ENCODE results near the gene GDI1. TPM values are rescaled to one million over a fixed set of nuclear protein-coding genes. Genes with fewer than 3 reads are reported as not detected.

GDI1 gene
- total RNA-seq, 1 donor from 2014 or later = 75.9 TPM

DNA sequence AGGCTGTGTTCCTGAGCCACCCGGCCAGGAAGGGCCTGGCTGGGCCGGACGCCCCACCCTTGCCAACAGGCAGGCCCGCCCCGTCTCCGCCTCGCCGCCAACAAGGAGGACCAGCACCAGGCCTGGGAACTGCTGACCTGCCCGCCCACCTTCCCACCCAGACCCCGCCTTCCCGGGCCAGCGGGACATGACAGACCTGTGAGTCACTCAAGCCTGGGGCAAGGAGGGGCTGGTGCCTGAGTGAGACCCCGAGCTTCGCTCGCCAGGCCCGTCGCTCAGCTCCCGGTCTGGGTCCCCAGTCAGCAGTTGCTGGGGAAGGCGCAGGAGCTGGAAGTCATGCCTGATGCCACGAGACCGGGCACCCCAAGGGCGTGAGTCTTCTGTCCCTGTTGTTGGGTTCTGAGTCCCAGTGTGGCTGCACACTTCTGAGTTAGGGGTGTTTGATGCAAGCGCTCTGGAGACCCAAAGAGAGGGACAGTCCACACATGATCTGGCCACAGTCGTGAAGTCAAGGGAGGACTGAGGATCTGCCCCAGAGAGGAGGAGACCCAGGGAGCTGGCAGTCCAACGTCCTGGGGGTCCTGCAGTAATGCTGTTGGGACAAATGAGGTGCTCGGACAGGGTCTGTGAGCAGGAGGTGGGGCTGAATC, 27.6 kb upstream of the GDI1 start, which contains the start of gene DNASE1L1:
Gene DNASE1L1, minus strand, starts transcription at position 33 of the 650 bp plus-strand sequence. CDS start 3,686 bp downstream, outside the sequence.
- peak; percentile 92 for DNase-seq

DNA sequence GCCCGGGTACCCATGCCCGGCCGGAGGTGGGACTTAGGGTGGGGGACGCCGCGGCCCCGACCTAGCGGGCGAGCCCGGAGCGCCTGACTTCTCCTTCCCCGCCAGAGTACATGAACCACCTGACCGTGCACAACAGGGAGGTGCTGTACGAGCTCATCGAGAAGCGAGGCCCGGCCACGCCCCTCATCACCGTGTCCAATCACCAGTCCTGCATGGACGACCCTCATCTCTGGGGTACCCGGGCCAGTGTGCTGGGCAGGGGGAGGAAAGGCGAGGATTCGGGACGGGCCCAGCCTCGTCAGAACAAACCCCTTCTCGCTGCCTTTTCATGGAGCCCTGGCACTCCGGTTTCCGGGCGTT, 25.0 kb upstream of the GDI1 start:
- peak; percentile 66 for DNase-seq

DNA sequence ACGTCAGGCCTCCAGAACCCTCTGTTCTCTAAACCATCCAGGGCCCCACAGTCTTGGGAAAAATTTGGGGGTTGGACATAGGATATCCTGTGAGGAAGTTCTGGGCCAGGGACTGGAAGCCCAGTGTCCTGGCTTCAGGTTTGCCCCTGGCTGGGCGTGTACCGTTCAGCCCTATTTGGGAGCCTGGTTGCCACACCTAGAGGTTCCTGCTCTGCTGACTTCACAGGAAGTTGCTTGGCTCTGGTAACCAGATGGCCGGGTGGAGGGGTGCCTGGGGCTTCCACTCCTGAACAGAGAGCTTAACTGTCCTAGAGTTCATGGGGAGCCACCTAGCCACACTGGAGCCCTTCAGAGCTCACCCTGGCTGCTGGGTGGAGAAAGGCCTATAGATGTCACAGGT, 24.5 kb upstream of the GDI1 start:
- DNase-seq = no peak

GRCh38 chrX:154413142-154413541, 23.8 kb upstream of the GDI1 start:
- DNase-seq = no peak

DNA sequence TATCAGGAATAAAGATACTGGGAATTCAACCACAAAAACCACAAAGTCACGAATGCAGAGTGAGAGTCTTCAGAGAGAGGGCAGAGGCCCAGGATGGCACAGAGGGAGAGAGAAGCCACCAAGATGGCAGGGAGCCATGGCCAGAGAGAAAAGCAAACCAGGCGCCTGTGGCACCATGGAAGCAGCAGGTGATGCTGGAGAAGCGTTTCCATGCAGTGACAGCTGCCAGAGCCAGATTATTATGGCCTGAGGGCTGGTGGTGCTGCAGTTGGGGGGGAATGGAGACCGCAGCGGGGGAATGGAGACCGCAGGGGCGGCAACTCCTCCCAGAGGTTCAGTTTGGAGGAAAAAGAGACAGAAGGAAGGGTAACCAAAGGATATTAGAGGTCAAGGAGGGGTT, 19.8 kb upstream of the GDI1 start:
- no peak for DNase-seq

DNA sequence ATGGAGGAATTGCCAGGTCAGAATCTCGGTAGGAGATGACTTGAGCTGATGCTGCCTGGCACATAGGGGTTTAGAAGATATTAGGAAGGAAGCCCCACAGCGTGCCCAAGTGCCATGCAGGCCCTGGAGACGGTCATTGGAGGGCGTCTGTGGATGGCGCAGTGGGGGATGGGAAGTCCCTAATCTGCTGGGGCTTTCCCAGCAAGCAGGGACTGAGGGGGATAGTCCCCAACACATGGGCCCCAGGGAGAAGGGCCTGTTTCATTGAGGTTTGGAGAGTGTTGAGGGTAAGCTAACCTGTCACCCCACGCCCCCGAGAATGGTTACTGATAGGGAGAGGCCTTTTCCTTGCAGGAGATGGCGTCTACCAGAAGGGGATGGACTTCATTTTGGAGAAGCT, 17.8 kb upstream of the GDI1 start:
- no peak for DNase-seq

DNA sequence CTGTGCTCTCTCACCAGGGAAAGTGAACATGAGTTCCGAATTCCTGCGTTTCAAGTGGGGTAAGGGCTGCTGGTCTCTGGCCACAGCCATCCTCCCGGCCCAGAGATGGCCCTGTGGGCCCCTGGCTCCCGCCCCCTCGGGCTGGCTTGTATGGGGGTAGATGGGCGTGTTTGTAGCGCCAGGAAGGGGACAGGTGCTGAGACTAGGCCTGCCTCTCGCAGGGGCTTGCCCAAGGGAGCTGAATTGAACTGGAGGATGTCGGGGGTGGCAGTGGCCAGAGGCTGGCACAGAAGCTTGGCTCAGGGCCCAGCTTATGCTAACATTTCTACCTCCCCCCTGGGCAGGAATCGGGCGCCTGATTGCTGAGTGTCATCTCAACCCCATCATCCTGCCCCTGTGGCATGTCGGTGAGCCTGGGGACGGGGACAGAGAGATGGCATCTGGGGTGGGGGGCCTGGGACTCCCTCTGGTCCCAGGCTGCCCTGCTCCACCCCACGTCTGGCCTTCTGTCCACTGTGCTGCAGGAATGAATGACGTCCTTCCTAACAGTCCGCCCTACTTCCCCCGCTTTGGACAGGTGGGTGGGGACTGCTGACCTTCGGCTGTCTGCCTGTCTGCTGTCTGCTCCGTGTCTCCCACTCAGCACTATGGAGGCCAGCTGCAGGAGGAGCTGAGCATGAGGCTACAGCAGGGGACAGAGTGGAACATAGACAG, 17.1 kb upstream of the GDI1 start:
- peak; percentile 50 for DNase-seq

DNA sequence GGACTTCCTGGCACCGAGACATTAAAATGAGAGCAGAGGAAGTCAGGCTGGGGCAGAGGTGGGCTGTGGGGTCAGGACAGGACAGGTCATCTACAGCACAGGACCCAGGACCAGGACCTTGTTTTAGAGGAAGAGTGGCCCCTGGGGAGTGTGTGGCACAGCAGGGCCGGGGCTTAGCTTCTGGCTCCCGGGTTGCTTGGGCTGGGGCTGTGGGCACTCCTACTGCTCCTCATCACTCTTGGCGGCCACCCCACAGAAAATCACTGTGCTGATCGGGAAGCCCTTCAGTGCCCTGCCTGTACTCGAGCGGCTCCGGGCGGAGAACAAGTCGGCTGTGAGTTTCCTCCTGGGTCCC, 16.6 kb upstream of the GDI1 start:
- DNase-seq = no peak

GRCh38 chrX:154426916-154427770, 9.8 kb upstream of the GDI1 start:
- peak; percentile 59 for DNase-seq

DNA sequence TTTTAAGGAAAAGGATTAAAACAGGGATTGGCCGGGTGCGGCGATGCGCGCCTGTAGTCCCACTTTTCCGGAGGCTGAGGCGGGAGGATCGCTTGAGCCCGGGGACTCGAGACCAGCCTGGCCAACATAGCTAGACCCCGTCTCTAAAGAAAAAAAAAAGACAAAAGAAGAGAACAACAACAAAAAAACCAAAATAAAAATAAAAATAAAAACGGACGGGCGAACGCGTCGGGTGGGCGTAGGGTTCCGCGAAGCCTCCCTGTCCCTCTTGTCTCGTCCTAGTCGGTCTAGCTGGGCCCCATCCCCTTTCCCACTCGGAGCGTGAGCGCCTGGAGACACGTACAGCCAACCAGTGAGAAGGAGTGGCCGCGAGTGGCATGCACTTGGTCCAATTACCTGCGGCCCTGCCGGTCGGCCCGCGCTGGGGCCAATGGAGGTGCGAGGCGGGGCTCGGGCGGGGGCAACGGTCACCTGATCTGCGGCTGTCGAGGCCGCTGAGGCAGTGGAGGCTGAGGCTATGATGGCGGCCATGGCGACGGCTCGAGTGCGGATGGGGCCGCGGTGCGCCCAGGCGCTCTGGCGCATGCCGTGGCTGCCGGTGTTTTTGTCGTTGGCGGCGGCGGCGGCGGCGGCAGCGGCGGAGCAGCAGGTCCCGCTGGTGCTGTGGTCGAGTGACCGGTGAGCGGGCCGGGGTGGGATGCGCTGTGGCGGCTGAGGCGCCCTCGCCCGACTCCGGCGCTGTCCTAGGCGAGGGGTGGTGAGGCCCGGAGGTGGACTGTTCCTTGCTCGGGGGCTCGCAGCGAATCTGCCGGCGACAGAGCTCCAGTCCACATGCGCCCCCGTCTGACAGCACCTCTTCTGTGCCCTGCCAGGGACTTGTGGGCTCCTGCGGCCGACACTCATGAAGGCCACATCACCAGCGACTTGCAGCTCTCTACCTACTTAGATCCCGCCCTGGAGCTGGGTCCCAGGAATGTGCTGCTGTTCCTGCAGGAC, 8.5 kb upstream of the GDI1 start, which contains the start of gene ATP6AP1:
Gene ATP6AP1, plus strand, starts transcription at position 502 of the 996 bp plus-strand sequence. Its CDS starts 16 bp downstream, at position 518.
- peak; percentile 95 for DNase-seq

DNA sequence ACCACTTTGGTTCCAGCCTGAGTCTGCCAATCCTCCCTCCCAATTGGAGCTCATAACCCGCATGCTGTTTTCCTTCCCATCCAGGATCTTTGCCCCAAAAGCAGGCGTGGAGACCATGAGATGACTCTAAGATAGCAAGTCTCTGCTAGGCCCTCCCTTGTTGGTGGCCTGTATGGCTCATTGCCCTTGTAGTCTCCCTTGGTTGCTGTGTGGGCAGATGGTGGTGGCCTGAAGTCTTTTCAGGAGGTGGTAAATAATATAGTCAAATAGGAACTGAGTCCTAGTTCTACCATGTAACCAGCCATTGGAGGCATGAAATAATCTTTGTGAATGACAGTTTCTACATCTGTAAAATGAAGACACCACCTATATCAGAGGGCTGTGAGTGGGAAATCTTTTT, 7.2 kb upstream of the GDI1 start:
- DNase-seq = no peak

DNA sequence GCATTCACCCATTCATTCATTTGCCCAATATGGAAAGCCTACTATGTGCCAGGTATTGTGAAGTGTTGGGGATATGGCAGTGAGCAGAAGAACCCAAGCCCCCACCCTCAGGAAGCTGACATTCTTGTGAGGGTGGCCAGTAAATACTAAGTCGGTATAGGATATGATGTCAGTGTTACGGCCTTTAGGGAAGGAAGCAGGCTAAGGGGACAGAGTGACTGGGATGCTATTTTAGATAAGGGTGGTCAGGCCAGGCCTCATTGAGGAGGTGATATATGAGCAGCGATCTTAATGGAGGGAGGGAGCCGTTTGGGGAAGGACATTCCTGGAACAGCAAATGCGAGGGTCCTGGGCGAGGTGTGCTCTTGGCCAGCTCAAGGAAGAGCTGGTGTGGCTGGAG, 6.5 kb upstream of the GDI1 start:
- DNase-seq = peak; percentile 35

- no peak for DNase-seq
These were observed 6.0 kb upstream of the GDI1 start for GRCh38 chrX:154430916-154431315.

- no peak for DNase-seq
These were observed 5.6 kb upstream of the GDI1 start for GRCh38 chrX:154431341-154431740.

DNA sequence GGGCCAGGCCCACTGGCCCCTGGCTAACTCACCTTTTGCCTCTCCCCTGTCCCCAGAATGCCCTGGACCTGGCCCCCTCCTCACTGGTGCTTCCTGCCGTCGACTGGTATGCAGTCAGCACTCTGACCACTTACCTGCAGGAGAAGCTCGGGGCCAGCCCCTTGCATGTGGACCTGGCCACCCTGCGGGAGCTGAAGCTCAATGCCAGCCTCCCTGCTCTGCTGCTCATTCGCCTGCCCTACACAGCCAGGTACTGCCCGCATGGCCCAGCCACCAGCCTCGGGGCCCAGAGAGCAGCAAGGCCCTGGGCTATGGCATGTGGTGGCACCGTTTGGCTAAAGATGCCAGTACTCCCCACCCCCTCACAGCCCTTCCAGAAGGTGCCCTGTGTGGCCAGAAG, 4.7 kb upstream of the GDI1 start:
- DNase-seq = no peak

- DNase-seq = no peak
These were observed 3.3 kb upstream of the GDI1 start for GRCh38 chrX:154433605-154434004.

GRCh38 chrX:154434394-154435168, 2.4 kb upstream of the GDI1 start:
- no peak for DNase-seq

- DNase-seq = no peak
These were observed 1.7 kb upstream of the GDI1 start for GRCh38 chrX:154435171-154435733.

GRCh38 chrX:154436374-154436982, 476 bp upstream of the GDI1 start:
- peak; percentile 45 for DNase-seq

All from dermis blood vessel endothelial cell (primary cell).